NCI-H2171 treated with DMSO at 0.1 percent for 48 hours (cell line): ENCODE results near the gene PIK3C2A.

Experiments used
- DNase-seq: peaks from one replicate; lab custom pipeline; 2025; lab: John Stamatoyannopoulos, UW

PIK3C2A gene

GRCh38 chr11:17159441-17159840, 48.3 kb downstream of the PIK3C2A start:
- DNase-seq = no peak
